Caco-2 (cell line): ENCODE data around the gene GSE1. TPM values are rescaled to one million over a fixed set of nuclear protein-coding genes. Genes with fewer than 3 reads are reported as not detected.
A peak's percentile ranks its signal among the peaks of the same experiment; 100 is the strongest.

Experiments
- BruUV-seq: library from RNA; stranded (reverse); fragments of 400-500 nt; replicated peaks from 2 replicates; lab custom pipeline; 2021; lab: Mats Ljungman, UMichigan
- CTCF ChIA-PET: fragments of 300-600 bp; sonication (Branson Sonifier 250); formaldehyde crosslinking; loops from one replicate; lab custom pipeline; 2022; ENCODE audit warnings: antibody characterized with exemption; lab: Charles Lee
- POLR2A ChIA-PET: fragments of 300-600 bp; sonication (Branson Sonifier 250); formaldehyde crosslinking; loops from one replicate; lab custom pipeline; 2022; ENCODE audit warnings: antibody characterized with exemption; lab: Charles Lee
- DNase-seq, 2 experiments: peaks; one replicate each; pipeline versions ENCODE4 v3.0.0 to v3.0.0-alpha.2; 2020 to 2022
- H3K27me3 ChIP-seq: replicated peaks from 2 replicates; pipeline ENCODE4 v1.6.0; 2011; ENCODE audit warnings: low read length; ENCODE audit not compliant: control insufficient read depth, insufficient read depth
- H3K36me3 ChIP-seq: 2 replicates; pipeline ENCODE4 v1.5.1; 2011; ENCODE audit warnings: low read length; ENCODE audit not compliant: control insufficient read depth, insufficient read depth
- H3K4me1 ChIP-seq: fragments of 250-450 bp; sonication (Bioruptor Pico); 2 replicates; pipeline ENCODE4 v1.5.1; 2020; ENCODE audit warnings: mild to moderate bottlenecking
- H3K4me3 ChIP-seq: 2 replicates; pipeline ENCODE4 v1.5.1; 2011; ENCODE audit warnings: low read depth, mild to moderate bottlenecking, control low read depth, low read length
- H3K9me3 ChIP-seq: fragments of 250-450 bp; sonication (Bioruptor Pico); 2 replicates; pipeline ENCODE4 v1.5.1; 2020; ENCODE audit warnings: mild to moderate bottlenecking, moderate library complexity
- H3K27ac Mint-ChIP-seq: one replicate; pipeline ENCODE4 v1.8.0; 2022; ENCODE audit warnings: mixed read lengths; ENCODE audit not compliant: unreplicated experiment
- H3K27me3 Mint-ChIP-seq: one replicate; pipeline ENCODE4 v1.8.0; 2022; ENCODE audit warnings: mixed read lengths; ENCODE audit not compliant: insufficient read depth, unreplicated experiment
- H3K36me3 Mint-ChIP-seq: one replicate; pipeline ENCODE4 v1.8.0; 2022; ENCODE audit warnings: mild to moderate bottlenecking, mixed read lengths; ENCODE audit not compliant: insufficient read depth, unreplicated experiment
- H3K4me1 Mint-ChIP-seq: one replicate; pipeline ENCODE4 v1.8.0; 2022; ENCODE audit warnings: low read depth, mixed read lengths; ENCODE audit not compliant: unreplicated experiment
- H3K4me3 Mint-ChIP-seq: one replicate; pipeline ENCODE4 v1.8.0; 2022; ENCODE audit warnings: mild to moderate bottlenecking, moderate library complexity, mixed read lengths; ENCODE audit not compliant: unreplicated experiment
- H3K9me3 Mint-ChIP-seq: one replicate; pipeline ENCODE4 v1.8.0; 2022; ENCODE audit warnings: mixed read lengths; ENCODE audit not compliant: unreplicated experiment
- intact Hi-C: fragments of 100-400 bp; cut with micrococcal nuclease; formaldehyde crosslinking; loops from one replicate; pipeline ENCODE4 v1.10.0; 2022; ENCODE audit not compliant: unreplicated experiment
- total RNA-seq: library from RNA; stranded (reverse); gene quantifications from 2 replicates; pipeline ENCODE4 v1.2.3, GENCODE V29; 2022
- TF ChIP-seq, protein P1 (sequence below), 2 experiments: fragments of 200-600 bp in 1 of 2; IDR thresholded peaks; 1 replicate in 1 of 2; 2 replicates in 1 of 2; pipeline versions ENCODE4 v1.5.1 to v1.8.0; 2011 to 2022; ENCODE audit warnings: antibody characterized with exemption in 1 of 2, control low read depth in 1 of 2, inconsistent platforms in 1 of 2, low read depth in 1 of 2, low read length in 1 of 2, mild to moderate bottlenecking in 1 of 2, moderate library complexity in 1 of 2; ENCODE audit not compliant: insufficient read depth in 1 of 2, severe bottlenecking in 1 of 2, unreplicated experiment in 1 of 2

The GSE1 gene
- total RNA-seq, 1 experiment from 2014 or later: 142 TPM

- Histone ChIP-seq H3K9me3 (peaks cover 9% of the 10 kb centered on the region), H3K4me3 (no peak overlapping the region), H3K27me3 (no peaks in the 10 kb centered on the region), H3K4me1 (peaks cover 11% of the 10 kb centered on the region), H3K36me3 (no peaks in the 10 kb centered on the region)
- H3K27ac Mint-ChIP-seq: no peak overlapping the region
- H3K27me3 Mint-ChIP-seq: no peaks in the 10 kb centered on the region
- peaks cover 7% of the 10 kb centered on the region for H3K4me1 Mint-ChIP-seq
- DNase-seq: no peak
- ChIA-PET CTCF (no interaction called here), POLR2A (no interaction called here)
- no TSS peak for BruUV-seq
- TF ChIP-seq, protein P1, sequence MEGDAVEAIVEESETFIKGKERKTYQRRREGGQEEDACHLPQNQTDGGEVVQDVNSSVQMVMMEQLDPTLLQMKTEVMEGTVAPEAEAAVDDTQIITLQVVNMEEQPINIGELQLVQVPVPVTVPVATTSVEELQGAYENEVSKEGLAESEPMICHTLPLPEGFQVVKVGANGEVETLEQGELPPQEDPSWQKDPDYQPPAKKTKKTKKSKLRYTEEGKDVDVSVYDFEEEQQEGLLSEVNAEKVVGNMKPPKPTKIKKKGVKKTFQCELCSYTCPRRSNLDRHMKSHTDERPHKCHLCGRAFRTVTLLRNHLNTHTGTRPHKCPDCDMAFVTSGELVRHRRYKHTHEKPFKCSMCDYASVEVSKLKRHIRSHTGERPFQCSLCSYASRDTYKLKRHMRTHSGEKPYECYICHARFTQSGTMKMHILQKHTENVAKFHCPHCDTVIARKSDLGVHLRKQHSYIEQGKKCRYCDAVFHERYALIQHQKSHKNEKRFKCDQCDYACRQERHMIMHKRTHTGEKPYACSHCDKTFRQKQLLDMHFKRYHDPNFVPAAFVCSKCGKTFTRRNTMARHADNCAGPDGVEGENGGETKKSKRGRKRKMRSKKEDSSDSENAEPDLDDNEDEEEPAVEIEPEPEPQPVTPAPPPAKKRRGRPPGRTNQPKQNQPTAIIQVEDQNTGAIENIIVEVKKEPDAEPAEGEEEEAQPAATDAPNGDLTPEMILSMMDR (IDR thresholded peaks at IDR 0.05; ENCODE audit: insufficient read depth in 1 of 2, low read depth in 1 of 2, low read length in 1 of 2, severe bottlenecking in 1 of 2, unreplicated experiment in 1 of 2): no peak
- H3K4me3 Mint-ChIP-seq: no peak overlapping the region
- H3K9me3 Mint-ChIP-seq: peaks cover 10% of the 10 kb centered on the region
- H3K36me3 Mint-ChIP-seq: no peaks in the 10 kb centered on the region
- intact Hi-C loops: no loop called here
Observed at GRCh38 chr16:85722128-85722893, 109.2 kb downstream of the GSE1 start.

DNA sequence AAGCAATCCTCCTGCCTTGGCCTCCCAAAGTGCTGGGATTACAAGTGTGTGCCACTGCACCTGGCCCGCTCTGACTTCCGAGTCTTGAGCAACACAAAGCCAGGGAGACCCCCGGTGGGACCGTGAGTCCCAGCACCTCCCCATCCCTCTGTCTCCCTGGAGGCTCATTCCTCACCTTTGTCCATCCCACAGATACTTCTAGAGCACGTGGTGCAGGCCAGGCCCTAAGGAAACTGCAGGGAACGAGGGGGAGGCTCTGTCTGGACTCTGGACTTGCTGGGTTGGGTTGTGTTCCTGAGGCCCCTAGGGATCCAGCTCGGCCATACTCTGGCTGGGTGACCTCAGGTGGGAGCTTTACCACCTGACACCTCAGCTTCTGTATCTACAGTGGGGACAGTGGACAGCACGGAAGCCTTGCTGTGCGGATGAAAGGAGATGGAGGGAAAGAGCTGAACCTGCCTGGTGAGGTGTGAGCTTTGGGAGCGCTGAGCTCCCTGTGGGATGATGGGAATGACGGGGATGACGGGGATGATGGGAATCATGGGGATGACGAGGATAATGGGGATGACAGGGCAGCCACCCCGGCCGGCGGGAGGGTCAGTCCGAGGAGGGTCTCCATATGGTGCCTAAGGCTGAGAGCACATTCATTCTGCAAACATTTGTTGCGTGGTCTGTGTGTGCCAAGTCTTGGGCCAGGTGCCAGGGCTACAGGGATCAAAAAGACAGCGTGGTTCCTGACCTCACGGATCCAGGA, 111.2 kb downstream of the GSE1 start:
- Histone ChIP-seq H3K36me3 (no peaks in the 10 kb centered on the region), H3K4me3 (no peak overlapping the region), H3K27me3 (no peaks in the 10 kb centered on the region), H3K9me3 (peaks cover 9% of the 10 kb centered on the region), H3K4me1 (peaks cover 11% of the 10 kb centered on the region)
- no TSS peak for BruUV-seq
- CTCF ChIA-PET: interaction anchor here (0.6 to 0.9 kb wide), 3 partner anchors 16 to 74 kb away, joined by 3 to 5 read pairs (median 3); partner anchors contain the start of gene GINS2
- Mint-ChIP-seq H3K27me3 (no peaks in the 10 kb centered on the region), H3K9me3 (peaks cover 10% of the 10 kb centered on the region), H3K4me1 (peaks cover 7% of the 10 kb centered on the region), H3K27ac (peak overlapping the region; percentile 6), H3K36me3 (no peaks in the 10 kb centered on the region), H3K4me3 (no peak overlapping the region)
- POLR2A ChIA-PET: interaction anchor here (0.6 kb wide), 1 partner anchor 19 kb away, joined by 4 read pairs; no protein-coding TSS in a partner anchor
- DNase-seq: peak; percentile 58 to 83
- intact Hi-C loops: no loop called here
- TF ChIP-seq, protein P1 (IDR thresholded peaks at IDR 0.05; ENCODE audit: insufficient read depth in 1 of 2, low read depth in 1 of 2, low read length in 1 of 2, severe bottlenecking in 1 of 2, unreplicated experiment in 1 of 2): no peak

DNA sequence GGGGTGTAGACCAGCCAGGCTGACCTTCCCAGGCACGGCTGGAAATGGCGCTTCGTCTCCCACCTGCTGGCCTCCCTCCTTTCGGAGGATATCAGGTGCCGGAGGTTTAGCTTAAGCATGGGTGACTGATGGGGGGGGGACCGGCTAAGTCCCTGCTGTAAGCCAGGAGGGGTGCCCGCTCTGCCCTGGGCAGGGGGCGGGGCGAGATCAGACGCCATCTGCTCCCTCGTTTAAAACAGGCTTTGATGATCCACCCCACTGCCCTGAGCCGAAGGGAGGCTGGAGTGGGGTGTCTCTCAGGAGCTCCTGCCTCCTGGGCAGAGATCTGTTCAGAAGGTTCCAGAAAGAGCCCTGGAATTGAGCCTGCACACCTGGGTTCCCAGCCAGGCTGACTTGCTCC, 111.8 kb downstream of the GSE1 start:
- Mint-ChIP-seq H3K4me1 (peaks cover 7% of the 10 kb centered on the region), H3K4me3 (no peak overlapping the region), H3K9me3 (peaks cover 10% of the 10 kb centered on the region), H3K36me3 (no peaks in the 10 kb centered on the region), H3K27ac (no peak overlapping the region), H3K27me3 (no peaks in the 10 kb centered on the region)
- CTCF ChIA-PET: interaction anchor here (0.7 to 0.9 kb wide), 2 partner anchors 36 to 73 kb away, joined by 3 to 5 read pairs; partner anchors contain the start of gene GINS2
- Histone ChIP-seq H3K4me3 (no peak overlapping the region), H3K36me3 (no peaks in the 10 kb centered on the region), H3K4me1 (peaks cover 11% of the 10 kb centered on the region), H3K9me3 (peaks cover 9% of the 10 kb centered on the region), H3K27me3 (no peaks in the 10 kb centered on the region)
- POLR2A ChIA-PET: interaction anchor here (0.6 kb wide), 1 partner anchor 19 kb away, joined by 4 read pairs; no protein-coding TSS in a partner anchor
- DNase-seq: no peak
- BruUV-seq: no TSS peak
- TF ChIP-seq, protein P1 (IDR thresholded peaks at IDR 0.05; ENCODE audit: insufficient read depth in 1 of 2, low read depth in 1 of 2, low read length in 1 of 2, severe bottlenecking in 1 of 2, unreplicated experiment in 1 of 2): no peak
- intact Hi-C loops: no loop called here
